ENCODE measurements around the gene SETD4.
A peak's percentile ranks its signal among the peaks of the same experiment; 100 is the strongest.

The SETD4 gene

GRCh38 chr21:36044056-36044455, 16.3 kb downstream of the SETD4 start:
- no peak for DNase-seq

DNA sequence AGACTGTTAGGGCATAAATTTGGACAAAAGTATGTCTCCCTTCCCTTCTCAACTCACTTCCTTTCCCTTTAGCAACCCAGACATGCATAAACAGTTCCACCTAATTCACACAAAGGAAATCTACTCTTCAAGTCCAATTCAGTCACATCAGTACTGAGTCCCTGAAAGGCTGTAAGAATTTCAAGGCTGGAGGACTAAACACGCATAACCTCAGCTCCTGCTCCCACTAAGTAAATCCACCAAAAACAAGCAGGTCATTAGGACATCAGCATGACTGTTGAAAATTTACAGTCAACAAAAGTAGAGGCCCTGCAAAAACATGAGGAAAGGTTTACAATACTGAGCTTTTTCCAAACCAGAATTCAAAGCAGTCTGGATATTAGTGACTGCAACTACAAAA, 18.4 kb downstream of the SETD4 start:
- DNase-seq = no peak

- DNase-seq = no peak
Measured at GRCh38 chr21:36040389-36040788, 19.9 kb downstream of the SETD4 start.

DNA sequence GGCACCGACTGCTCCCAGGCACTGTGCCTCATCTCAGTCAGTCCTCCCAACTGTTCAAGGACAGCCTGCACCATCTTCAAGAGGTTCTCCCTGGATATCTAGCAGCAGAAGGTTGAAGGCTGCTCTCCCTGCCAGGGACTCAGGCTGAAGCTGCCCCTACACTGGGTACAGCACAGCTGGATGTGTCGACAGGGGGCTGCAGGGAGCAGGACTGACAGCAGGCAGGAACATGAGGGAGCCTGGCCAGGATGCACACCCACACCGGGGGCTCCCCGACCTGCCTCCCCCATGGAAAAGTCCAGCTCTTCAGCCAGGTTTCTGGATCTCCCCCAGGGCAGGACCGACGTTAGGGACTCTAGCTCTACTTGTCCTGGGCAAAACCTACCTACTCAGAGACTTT, 20.5 kb downstream of the SETD4 start:
- no peak for DNase-seq

DNA sequence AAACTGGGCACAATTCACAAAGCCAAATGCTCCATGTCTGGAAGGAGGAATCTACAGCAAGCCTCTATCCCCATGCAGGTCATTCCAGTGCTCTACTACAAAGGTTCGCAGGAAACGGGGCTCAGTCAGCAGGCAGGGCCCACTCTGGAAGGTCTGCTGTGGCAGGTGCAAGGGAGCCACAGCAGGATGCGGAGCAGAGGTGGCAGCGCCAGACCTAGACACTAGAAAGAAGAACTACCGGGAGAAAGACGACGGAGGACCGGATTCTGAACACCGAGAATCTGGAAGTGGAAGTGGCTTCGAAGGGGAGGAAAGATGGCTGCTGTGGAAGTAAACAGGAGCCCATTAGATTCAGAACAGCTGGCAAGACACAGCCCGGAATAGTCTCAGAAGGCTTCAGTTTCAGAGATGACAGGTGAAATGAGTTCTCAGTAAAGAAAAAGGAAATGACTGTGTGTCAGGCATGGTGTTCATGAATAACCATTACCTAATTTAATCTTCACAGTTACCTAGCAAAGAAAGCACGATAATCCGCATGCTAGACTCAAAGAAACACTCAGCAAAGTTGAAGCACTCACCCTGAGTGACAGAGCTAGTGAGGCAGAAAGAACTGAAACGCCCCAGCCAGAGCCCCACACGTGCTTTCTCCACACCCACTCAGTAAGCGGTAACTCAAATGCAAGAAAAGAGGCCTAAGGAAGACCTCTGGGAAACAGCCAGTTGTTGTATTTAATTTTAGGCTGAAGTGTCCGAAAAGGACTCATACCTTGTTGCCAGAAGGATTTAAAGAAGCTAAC, 21.4 kb downstream of the SETD4 start:
- no peak for DNase-seq

DNA sequence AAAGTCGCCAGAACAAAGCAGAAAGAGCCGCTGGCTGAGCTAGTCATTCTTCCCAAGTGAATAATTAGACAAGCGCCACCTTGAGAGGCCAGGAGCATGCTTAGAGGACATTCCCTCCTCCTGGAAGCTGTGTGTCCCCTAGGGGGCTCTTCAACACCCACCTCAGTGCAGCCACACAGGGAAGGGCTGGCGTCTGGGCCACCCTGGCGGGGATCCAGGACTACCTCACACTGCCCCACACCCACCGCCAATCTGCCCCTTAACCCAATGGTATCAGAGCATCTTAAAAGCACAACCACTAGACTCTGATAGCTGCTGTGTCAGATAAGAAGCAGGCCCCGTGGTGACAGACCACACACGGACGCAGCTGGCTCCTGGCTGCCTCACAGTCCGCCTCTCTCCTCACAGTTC, 24.9 kb downstream of the SETD4 start:
- no peak for DNase-seq

- DNase-seq = no peak
Measured at GRCh38 chr21:36034211-36034913, 26.0 kb downstream of the SETD4 start.

DNA sequence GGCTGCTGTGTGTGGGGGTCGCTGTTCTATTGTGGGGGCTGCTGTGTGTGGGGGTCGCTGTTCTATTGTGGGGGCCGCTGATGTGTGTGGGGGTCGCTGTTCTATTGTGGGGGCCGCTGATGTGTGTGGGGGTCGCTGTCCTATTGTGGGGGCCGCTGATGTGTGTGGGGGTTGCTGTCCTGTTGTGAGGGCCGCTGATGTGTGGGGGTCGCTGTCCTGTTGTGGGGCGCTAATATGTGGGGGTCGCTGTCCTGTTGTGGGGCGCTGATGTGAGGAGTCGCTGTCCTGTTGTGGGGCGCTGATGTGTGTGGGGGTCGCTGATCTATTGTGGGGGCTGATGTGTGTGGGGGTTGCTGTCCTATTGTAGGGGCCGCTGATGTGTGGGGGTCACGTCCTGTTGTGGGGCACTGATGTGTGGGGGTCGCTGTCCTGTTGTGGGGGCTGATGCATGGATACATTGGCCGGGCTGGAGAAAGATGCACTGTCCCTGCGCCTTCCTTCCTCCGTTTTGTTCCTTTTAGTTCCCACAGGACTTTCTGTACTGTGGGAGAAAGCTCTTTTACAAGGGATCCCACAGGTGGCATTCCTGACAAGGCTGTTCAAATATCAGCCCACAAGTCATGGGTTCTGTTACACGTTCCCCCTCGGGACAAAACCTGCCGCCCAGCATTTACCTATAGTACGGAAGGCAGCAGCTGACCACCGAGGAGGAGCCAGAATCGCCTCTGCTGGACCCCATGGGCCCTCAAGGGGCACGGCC, 27.5 kb downstream of the SETD4 start:
- DNase-seq = no peak

- no peak for DNase-seq
Measured at GRCh38 chr21:36030581-36031189, 29.6 kb downstream of the SETD4 start.

DNA sequence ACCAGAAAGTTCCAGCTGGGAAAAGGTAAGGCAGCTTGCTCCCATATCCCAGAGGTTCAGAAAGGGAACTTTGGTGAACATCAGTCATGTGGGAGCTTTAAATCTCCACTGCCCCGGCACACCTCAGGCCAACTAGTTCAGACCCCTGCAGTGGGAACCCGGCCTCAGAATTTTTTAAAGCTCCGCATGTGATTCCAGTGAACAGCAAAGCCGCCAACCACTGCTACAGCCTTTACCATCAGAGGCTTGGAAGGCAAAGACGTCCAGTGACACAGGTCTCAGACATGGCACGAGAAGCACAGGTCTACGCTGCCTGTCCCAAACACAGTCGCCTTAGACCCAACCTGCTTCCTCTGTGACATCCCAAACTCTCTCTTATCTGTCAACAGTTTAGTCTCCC, 31.0 kb downstream of the SETD4 start:
- no peak for DNase-seq

DNA sequence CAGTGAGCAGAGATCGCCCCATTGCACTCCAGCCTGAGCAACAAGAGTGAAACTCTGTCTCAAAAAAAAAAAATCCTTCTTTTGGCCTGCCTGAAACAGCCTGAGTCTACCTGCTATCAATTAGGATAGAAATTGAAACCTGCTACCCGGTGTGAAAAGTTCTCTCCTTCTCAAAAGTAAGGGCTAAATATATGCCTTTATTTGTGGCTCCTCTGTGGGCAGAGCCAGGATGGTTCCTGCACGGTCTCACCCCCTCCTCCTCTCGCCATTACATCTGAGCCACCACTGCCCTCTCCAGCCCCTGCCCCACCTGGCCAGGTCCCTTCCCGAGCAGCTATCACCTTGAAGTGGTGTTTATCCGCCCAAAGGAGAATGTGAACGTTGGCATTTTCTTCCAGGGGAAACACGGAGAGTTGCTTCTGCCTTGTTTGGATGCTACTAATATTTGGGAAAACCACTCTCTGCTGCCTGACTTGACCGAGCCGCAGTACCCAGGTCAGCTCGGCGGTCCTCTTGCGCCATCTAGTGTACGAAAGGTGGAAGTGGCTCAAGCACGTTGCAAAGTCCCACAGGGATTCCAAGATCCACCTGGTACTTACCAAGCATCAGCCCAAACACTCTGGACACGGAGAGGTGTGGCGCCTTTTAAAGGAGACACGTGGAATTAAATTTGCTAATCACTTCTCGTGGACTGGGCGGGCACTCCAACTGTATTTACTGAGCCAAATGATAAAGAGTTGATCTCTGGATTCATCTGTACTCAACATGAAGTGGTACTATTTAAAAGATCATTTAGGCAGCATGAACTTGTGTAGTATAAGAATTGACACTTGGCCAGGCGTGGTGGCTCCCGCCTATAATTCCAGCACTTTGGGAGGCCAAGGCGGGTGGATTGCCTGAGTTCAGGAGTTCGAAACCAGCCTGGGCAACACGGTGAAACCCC, 31.9 kb downstream of the SETD4 start:
- peak; percentile 47 for DNase-seq

GRCh38 chr21:36027347-36027746, 33.0 kb downstream of the SETD4 start:
- no peak for DNase-seq

DNA sequence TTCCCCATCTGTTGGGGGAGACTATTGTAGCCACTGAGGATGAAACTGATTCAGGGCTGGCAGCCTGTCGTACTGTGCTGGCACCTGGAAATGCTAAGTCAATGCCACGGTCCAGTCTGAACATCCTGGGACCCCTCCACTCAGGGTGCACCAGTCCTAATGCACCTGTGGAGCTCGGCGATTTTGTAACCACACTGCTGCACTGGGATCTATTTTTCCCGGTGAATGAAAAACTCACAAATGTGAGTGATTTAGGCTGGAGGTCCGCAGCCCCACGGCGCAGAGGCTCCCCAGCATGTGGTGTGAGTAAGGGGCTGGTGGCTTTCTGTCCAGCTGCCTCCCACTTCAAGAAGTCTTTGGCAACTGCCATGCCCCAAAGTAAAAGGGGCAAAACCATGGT, 35.5 kb downstream of the SETD4 start:
- DNase-seq = no peak

DNA sequence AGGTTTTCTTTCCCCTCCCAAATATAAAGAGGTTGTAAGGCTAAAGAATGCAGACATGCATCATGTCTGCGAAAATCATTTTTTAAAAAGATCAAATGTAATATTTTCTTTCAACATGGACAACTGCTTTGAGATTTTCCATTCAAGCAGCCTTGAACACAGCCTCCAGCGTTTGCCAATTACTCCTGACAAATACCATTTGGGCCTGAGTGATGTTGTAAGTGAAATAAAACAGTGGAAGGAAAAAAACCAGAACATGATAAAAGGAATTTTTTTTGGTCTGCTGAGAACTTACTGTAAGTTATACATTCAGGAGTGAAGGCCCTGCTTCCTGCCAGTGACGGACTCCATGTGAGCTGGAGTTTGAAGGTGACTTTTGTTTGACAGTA, 37.2 kb downstream of the SETD4 start:
- no peak for DNase-seq

DNA sequence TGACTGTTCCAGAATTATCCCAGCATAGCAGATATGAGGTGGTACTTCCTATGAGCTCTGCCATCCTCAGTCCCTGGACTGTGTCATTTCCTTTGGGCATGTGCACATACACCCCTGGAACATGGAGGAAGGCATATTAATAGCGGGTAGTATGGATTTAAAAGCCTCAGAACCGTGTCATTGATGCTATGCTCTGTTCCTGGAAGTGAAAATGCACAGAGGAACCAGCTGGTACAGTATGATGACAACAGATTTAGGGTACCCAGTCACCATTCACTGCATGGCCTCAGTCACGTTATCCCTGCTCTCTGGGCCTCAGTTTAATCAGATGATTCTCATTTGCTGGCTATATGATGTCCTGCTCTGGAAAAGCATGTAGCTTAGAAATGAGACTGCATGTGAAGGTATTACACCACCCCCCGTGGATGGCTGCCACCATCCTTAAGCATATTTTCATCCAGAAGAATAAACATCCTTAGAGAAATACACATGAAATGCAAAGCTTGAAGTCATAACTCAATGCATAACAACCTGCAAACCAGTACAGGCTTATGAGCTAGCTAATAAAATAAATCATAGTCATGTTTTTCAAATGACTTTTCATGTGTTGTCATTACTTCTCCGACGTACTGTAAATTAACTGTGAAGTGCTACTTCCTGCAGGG, 37.8 kb downstream of the SETD4 start:
- DNase-seq = no peak

- DNase-seq = no peak
Measured at GRCh38 chr21:36021251-36021837, 39.0 kb downstream of the SETD4 start.

GRCh38 chr21:36015045-36015444, 45.3 kb downstream of the SETD4 start:
- no peak for DNase-seq

DNA sequence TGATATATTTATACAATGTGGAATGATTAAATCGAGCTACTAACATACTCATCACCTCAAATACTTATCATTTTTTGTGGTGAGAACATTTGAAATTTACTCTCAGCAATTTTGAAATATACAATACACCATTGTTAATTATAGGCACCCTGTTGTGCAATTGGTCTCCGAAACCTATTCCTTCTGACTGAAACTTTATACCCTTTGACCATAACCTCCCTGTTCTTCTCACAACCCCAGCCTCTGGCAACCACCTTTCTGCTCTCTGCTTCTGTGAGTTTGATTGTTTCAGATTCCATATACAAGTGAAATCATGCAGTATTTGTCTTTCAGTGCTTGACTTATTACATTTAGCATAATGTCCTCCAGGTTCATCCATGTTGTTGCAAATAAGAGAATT, 49.5 kb downstream of the SETD4 start:
- no peak for DNase-seq

- no peak for DNase-seq
Measured at GRCh38 chr21:36008505-36008904, 51.8 kb downstream of the SETD4 start.

DNA sequence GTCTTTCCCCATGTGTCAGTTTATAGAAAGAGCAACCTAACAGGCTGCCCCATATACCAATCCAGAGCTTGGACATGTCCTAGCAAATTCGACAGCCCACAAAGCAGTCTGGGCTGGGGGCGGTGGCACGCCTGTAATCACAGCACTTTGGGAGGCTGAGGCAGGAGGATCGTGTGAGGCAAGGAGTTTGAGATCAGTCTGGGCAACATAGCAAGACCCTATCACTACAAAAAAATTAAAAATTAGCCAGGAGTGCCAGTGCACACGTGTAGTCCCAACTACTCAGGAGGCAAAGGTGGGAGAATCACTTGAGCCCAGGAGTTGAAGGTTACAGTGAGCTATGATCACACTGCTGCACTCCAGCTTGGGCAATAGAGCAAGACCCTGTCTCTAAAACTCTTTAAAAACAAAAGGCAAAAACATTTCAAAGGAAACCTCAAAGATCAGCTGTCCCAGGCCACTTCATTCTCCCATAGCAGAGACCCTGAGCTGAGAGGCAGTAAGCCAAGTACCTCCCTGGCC, 54.4 kb downstream of the SETD4 start:
- no peak for DNase-seq

DNA sequence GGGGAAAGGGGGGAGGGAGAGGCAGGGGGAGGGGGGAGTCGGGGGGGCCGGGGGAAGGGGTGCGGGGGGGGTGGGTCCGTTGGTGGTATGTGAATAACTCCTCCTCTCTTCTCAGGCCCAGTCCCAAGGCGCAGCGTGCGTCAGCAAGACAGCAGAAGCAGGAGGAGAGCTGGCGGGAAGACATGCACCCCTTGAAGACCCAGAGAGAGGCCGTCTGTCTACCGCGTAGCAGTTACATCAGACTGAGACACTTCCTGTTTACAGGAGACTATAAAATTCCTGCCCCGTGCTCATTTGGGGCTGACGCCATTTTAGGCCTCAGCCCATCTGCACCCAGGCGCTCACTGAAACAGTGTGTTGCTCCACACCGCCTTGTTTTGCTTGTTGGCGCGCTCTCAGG, 55.3 kb downstream of the SETD4 start:
- no peak for DNase-seq
